Chondrocyte (in vitro differentiated cells): ENCODE results near the gene GRIK1. TPM values are rescaled to one million over a fixed set of nuclear protein-coding genes. Genes with fewer than 3 reads are reported as not detected.
A peak's percentile ranks its signal among the peaks of the same experiment; 100 is the strongest.

Experiments used
- DNase-seq: peaks from one replicate; pipeline ENCODE4 v3.0.0; 2021; ENCODE audit warnings: mixed read lengths, low spot score
- H3K27ac Mint-ChIP-seq: one replicate; pipeline ENCODE4 v1.8.0; 2021; ENCODE audit warnings: mild to moderate bottlenecking, moderate library complexity, mixed read lengths; ENCODE audit not compliant: unreplicated experiment
- H3K27me3 Mint-ChIP-seq: 2 replicates; pipeline ENCODE4 v1.8.0; 2021; ENCODE audit warnings: low read depth, mixed read lengths
- H3K36me3 Mint-ChIP-seq: 2 replicates; pipeline ENCODE4 v1.8.0; 2021; ENCODE audit warnings: low read depth, mixed read lengths
- H3K4me1 Mint-ChIP-seq: 2 replicates; pipeline ENCODE4 v1.8.0; 2021; ENCODE audit warnings: low read depth, mild to moderate bottlenecking, mixed read lengths
- H3K4me3 Mint-ChIP-seq: one replicate; pipeline ENCODE4 v1.8.0; 2021; ENCODE audit warnings: mild to moderate bottlenecking, moderate library complexity, mixed read lengths; ENCODE audit not compliant: unreplicated experiment
- H3K9me3 Mint-ChIP-seq: 2 replicates; pipeline ENCODE4 v1.8.0; 2021; ENCODE audit warnings: low read depth, mixed read lengths
- total RNA-seq: library from RNA; stranded (reverse); gene quantifications from 3 replicates; pipeline ENCODE4 v1.2.1, GENCODE V29; 2021
- TF ChIP-seq, protein P1 (sequence below): fragments of 200-600 bp; sonication (generic); IDR thresholded peaks from 2 replicates; pipeline ENCODE4 v1.5.0; 2021; ENCODE audit warnings: antibody characterized with exemption, mild to moderate bottlenecking, moderate library complexity

GRIK1 gene
- total RNA-seq, 1 donor from 2014 or later: 1.2 TPM

DNA sequence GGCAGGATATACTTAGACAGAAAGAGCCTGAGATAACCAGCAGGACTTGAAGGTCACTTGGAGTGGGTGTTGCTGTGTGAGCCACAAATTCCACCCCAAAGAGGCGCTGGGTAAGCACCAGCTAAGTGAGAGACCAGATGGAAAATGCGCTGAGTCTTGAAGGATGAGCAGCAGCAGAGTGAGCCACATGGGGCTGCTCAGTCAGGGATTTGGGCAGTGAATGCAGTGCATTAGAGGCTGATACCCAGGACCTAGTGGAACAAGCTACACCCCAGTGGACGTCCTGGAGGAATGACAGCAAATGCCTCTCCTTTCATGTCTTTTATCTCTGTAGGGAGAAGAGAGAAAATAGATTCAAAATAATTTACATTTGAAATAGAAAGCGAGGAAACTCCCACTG, 11.3 kb downstream of the GRIK1 start:
- Mint-ChIP-seq H3K4me3 (no peak overlapping the region), H3K27ac (no peak overlapping the region), H3K4me1 (no peaks in the 10 kb centered on the region), H3K27me3 (peaks cover 51% of the 10 kb centered on the region), H3K9me3 (no peaks in the 10 kb centered on the region), H3K36me3 (no peaks in the 10 kb centered on the region)
- DNase-seq: no peak
- TF ChIP-seq, protein P1, sequence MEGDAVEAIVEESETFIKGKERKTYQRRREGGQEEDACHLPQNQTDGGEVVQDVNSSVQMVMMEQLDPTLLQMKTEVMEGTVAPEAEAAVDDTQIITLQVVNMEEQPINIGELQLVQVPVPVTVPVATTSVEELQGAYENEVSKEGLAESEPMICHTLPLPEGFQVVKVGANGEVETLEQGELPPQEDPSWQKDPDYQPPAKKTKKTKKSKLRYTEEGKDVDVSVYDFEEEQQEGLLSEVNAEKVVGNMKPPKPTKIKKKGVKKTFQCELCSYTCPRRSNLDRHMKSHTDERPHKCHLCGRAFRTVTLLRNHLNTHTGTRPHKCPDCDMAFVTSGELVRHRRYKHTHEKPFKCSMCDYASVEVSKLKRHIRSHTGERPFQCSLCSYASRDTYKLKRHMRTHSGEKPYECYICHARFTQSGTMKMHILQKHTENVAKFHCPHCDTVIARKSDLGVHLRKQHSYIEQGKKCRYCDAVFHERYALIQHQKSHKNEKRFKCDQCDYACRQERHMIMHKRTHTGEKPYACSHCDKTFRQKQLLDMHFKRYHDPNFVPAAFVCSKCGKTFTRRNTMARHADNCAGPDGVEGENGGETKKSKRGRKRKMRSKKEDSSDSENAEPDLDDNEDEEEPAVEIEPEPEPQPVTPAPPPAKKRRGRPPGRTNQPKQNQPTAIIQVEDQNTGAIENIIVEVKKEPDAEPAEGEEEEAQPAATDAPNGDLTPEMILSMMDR: no peak

DNA sequence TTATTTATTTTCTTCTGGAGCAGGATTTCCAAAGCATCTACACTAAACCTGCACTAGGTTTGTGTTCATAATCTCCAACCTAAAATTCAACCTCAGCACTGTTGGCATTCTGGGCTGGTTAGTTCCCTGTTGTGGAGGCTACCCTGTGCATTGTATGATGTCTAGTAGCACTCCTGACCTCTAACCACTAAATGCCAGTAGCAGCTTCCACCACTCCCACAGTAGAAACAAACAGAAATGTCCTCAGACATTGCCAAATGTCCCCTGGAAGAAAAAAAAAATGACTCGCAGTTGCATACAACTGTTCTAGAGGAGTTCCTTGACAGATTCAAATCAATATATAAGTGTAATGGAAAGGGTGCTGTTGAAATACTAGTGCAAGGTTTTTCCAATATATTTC, 18.9 kb downstream of the GRIK1 start:
- Mint-ChIP-seq H3K9me3 (no peaks in the 10 kb centered on the region), H3K27me3 (peaks cover 34% of the 10 kb centered on the region), H3K27ac (no peak overlapping the region), H3K36me3 (no peaks in the 10 kb centered on the region), H3K4me1 (no peaks in the 10 kb centered on the region), H3K4me3 (no peak overlapping the region)
- DNase-seq: no peak
- TF ChIP-seq, protein P1: no peak

DNA sequence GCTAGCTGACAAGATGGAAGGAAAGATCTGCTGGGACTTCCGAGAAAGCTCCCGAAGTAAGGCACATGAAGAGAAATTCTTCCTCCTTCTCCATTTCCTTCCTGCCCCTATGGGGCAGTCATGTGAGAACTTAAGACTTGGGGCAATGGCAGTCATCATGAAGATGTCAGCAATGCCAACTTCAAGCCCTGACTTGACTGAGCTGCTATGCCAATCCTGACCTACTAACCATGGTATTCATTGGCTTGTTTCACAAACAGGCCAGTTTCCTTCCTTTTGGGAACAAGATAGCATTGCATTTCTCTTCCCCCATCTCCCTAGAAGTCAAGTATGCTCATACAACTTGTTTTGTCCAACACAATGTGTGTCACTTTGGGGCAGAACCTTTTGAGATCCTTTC, 25.5 kb downstream of the GRIK1 start:
- no peak overlapping the region for H3K4me3 Mint-ChIP-seq
- H3K4me1 Mint-ChIP-seq: no peaks in the 10 kb centered on the region
- DNase-seq: no peak
- H3K9me3 Mint-ChIP-seq: no peaks in the 10 kb centered on the region
- H3K27me3 Mint-ChIP-seq: peaks cover 27% of the 10 kb centered on the region
- no peak overlapping the region for H3K27ac Mint-ChIP-seq
- TF ChIP-seq, protein P1: no peak
- H3K36me3 Mint-ChIP-seq: no peaks in the 10 kb centered on the region

DNA sequence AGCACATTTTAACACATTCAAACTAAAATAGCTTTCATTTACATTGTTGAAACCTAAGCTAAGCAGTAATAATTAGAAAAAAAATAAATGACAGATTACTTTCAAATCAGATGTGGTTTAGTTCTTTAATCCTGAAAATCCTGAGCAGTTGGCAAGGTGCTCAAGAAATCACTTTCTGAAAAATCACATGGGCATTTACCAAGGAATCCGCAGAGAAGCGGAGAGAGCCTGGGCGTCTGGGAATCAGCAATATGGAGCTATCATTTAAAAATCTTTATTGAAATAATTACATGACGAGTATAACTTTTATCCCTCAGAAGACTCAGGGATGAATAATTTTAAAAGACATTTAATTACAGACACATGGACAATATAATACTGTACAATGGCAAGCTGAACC, 30.2 kb downstream of the GRIK1 start:
- Mint-ChIP-seq H3K9me3 (no peaks in the 10 kb centered on the region), H3K4me1 (peaks cover 8% of the 10 kb centered on the region), H3K27me3 (peaks cover 16% of the 10 kb centered on the region), H3K27ac (no peak overlapping the region), H3K36me3 (no peaks in the 10 kb centered on the region), H3K4me3 (no peak overlapping the region)
- no peak for DNase-seq
- TF ChIP-seq, protein P1: no peak

DNA sequence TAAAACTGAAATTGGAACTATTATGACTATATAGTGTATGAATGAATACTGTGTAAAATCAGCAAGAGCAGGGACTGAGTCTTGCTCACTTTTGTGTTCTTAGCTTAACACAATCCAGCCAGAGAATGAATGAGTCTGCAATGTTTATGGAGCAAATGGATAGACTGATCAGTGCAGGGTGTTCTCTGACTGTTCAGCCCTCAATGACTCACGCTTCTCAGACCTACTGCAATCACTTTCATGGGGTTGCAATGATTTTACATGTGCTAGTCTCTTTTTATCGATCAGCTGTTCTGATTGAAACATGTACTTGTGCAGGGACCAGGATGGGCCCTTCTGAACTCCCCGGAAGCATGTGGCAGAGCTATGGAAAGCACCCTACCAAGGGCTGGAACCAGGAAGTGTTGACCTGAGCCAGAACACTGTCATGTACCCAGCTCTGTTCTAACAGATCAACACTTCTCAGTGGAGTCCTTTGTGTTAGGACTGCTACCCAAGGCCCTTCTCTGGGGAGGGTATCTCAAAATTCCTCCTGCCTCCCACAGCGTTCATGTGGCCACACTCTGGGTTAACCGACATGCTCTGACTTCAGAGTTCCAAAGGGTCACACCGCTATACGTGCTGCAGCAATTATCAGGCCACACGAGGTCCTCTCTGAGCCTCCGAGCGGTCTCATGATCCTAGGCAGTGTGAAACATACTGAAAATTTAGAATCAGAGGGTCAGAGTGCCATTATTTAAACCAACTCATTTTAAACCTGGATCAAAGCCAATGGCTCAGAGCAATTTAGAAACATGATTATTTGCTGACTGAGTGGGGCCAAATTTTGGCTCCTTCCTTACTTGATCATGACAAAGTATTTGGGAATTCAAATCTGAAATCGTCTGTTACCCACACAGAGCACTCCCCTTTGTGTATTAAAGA, 35.2 kb downstream of the GRIK1 start:
- Mint-ChIP-seq H3K4me3 (no peak overlapping the region), H3K27me3 (peaks cover 12% of the 10 kb centered on the region), H3K4me1 (peaks cover 11% of the 10 kb centered on the region), H3K9me3 (peaks cover 12% of the 10 kb centered on the region), H3K27ac (peak overlapping the region; percentile 88), H3K36me3 (peaks cover 4% of the 10 kb centered on the region)
- DNase-seq: no peak
- TF ChIP-seq, protein P1: no peak
